B cell (primary cell): Measurements from ENCODE around the gene CXorf49. TPM values are rescaled to one million over a fixed set of nuclear protein-coding genes. Genes with fewer than 3 reads are reported as not detected.
"Not testable (repeated sequence)": the region's sequence is repeated elsewhere in the genome, so short reads cannot be mapped to it uniquely, and the experiment has no call there.

Experiments used
- ATAC-seq: fragments of 200-7000 bp; cut with Tn5 transposase; one replicate; pipeline ENCODE4 v1.10.0; 2021; ENCODE audit warnings: low read depth, mild to moderate bottlenecking, moderate number of reproducible peaks, moderate library complexity
- CTCF ChIA-PET: fragments of 350-600 bp; sonication (Branson Sonifier 250); formaldehyde crosslinking; loops from one replicate; lab custom pipeline; 2021; ENCODE audit warnings: antibody characterized with exemption, inconsistent platforms; lab: Charles Lee
- POLR2A ChIA-PET: fragments of 350-600 bp; sonication (Branson Sonifier 250); formaldehyde crosslinking; loops from one replicate; lab custom pipeline; 2021; ENCODE audit warnings: antibody characterized with exemption; lab: Charles Lee
- DNase-seq: peaks from one replicate; pipeline ENCODE4 v3.0.0; 2013
- H2AFZ ChIP-seq: 2 replicates; pipeline ENCODE4 v1.6.1; 2012; ENCODE audit warnings: mild to moderate bottlenecking, low read depth, low read length; ENCODE audit not compliant: insufficient read depth, poor library complexity, severe bottlenecking
- H3K27ac ChIP-seq, 2 donors: 1 replicate in 1 of 2; 2 replicates in 1 of 2; pipeline ENCODE4 v1.5.1; 2012 to 2013; ENCODE audit warnings: low read length in 2 of 2, mild to moderate bottlenecking in 2 of 2, moderate library complexity in 1 of 2
- H3K27me3 ChIP-seq, 4 experiments: fragments of 200-600 bp in 1 of 4; sonication (generic) in 1 of 4; replicated peaks in 1 of 4; 1 replicate in 2 of 4; 2 replicates in 2 of 4; pipeline versions ENCODE4 v1.6.1 to v1.7.0; 2013 to 2016; ENCODE audit warnings: low read length in 3 of 4, mild to moderate bottlenecking in 2 of 4, mixed read lengths in 1 of 4, moderate library complexity in 1 of 4; ENCODE audit not compliant: insufficient read depth in 4 of 4, control insufficient read depth in 3 of 4; ENCODE audit errors: control extremely low read depth in 1 of 4
- H3K36me3 ChIP-seq, 2 experiments: replicated peaks in 1 of 2; 1 replicate in 1 of 2; 2 replicates in 1 of 2; pipeline versions ENCODE4 v1.6.1 to v1.7.1; 2013; ENCODE audit warnings: low read length in 1 of 2; ENCODE audit not compliant: insufficient read depth in 2 of 2, control insufficient read depth in 1 of 2; ENCODE audit errors: control extremely low read depth in 1 of 2, extremely low read depth in 1 of 2
- H3K4me1 ChIP-seq, 2 donors: fragments of 200-600 bp in 1 of 2; sonication (generic) in 1 of 2; 1 replicate in 1 of 2; 2 replicates in 1 of 2; pipeline versions ENCODE4 v1.5.1 to v1.6.1; 2013 to 2017; ENCODE audit warnings: low read length in 2 of 2; ENCODE audit not compliant: control insufficient read depth in 2 of 2, insufficient read depth in 2 of 2
- H3K4me2 ChIP-seq: replicated peaks from 2 replicates; pipeline ENCODE3; 2012; ENCODE audit warnings: mild to moderate bottlenecking, low read depth, low read length; ENCODE audit not compliant: poor library complexity, severe bottlenecking
- H3K4me3 ChIP-seq, 5 experiments: fragments of 200-600 bp in 1 of 5; sonication (generic) in 1 of 5; 1 replicate in 3 of 5; 2 replicates in 2 of 5; pipeline versions ENCODE4 v1.5.1 to v1.7.0; 2011 to 2016; ENCODE audit warnings: low read length in 4 of 5, mild to moderate bottlenecking in 4 of 5, low read depth in 2 of 5, control low read depth in 1 of 5, moderate library complexity in 1 of 5; ENCODE audit not compliant: insufficient read depth in 1 of 5; ENCODE audit errors: control extremely low read depth in 1 of 5, extremely low read depth in 1 of 5
- H3K79me2 ChIP-seq: fragments of 200-600 bp; sonication (generic); one replicate; pipeline ENCODE4 v1.6.0; 2016; ENCODE audit warnings: low read length; ENCODE audit not compliant: control insufficient read depth, insufficient read depth
- H3K9ac ChIP-seq: fragments of 200-600 bp; sonication (generic); 2 replicates; pipeline ENCODE4 v1.6.1; 2017; ENCODE audit warnings: mild to moderate bottlenecking, low read length, moderate library complexity
- H3K9me3 ChIP-seq, 3 donors: one replicate each; pipeline versions ENCODE4 v1.6.1 to v1.7.1; 2013; ENCODE audit warnings: low read length in 2 of 3; ENCODE audit not compliant: control insufficient read depth in 2 of 3, insufficient read depth in 1 of 3; ENCODE audit errors: control extremely low read depth in 1 of 3
- H4K20me1 ChIP-seq: 2 replicates; pipeline ENCODE4 v1.6.0; 2012; ENCODE audit warnings: mild to moderate bottlenecking, low read length; ENCODE audit not compliant: insufficient read depth, control insufficient read depth, poor library complexity, severe bottlenecking
- H3K27ac Mint-ChIP-seq: one replicate; pipeline ENCODE4 v1.8.0; 2021; ENCODE audit warnings: mixed read lengths
- H3K27me3 Mint-ChIP-seq: one replicate; pipeline ENCODE4 v1.8.0; 2021; ENCODE audit warnings: mixed read lengths
- H3K4me1 Mint-ChIP-seq: one replicate; pipeline ENCODE4 v1.8.0; 2021; ENCODE audit warnings: mixed read lengths
- H3K4me3 Mint-ChIP-seq: one replicate; pipeline ENCODE4 v1.8.0; 2021; ENCODE audit warnings: mixed read lengths
- H3K9me3 Mint-ChIP-seq: one replicate; pipeline ENCODE4 v1.8.0; 2022; ENCODE audit warnings: mixed read lengths; ENCODE audit not compliant: insufficient read depth
- WGBS: methylation state at CpG from one replicate; pipeline ENCODE4 v1.1.5; 2013; ENCODE audit warnings: missing lambda C conversion rate; ENCODE audit not compliant: insufficient coverage; 5-methylcytosine and 5-hydroxymethylcytosine counted together
- intact Hi-C: fragments of 100-400 bp; cut with micrococcal nuclease; formaldehyde crosslinking; loops from one replicate; pipeline ENCODE4 v1.10.0; 2022
- polyA plus RNA-seq: library from polyadenylated mRNA; depleted of rRNA; stranded (reverse); fragments of >200 nt; gene quantifications from 2 replicates; pipeline ENCODE4 v1.2.3, GENCODE V29; 2012
- total RNA-seq, 2 donors: library from RNA; stranded (reverse); fragments of 120-200 nt in 1 of 2; gene quantifications; 1 replicate in 1 of 2; 2 replicates in 1 of 2; pipeline versions ENCODE4 v1.2.3 to v1.2.4, GENCODE V29; 2013 to 2022

CXorf49 gene
- total and polyA plus RNA-seq, 2 donors (not counting 1 experiment from before 2014, with no cell fraction given) = not detected

DNA sequence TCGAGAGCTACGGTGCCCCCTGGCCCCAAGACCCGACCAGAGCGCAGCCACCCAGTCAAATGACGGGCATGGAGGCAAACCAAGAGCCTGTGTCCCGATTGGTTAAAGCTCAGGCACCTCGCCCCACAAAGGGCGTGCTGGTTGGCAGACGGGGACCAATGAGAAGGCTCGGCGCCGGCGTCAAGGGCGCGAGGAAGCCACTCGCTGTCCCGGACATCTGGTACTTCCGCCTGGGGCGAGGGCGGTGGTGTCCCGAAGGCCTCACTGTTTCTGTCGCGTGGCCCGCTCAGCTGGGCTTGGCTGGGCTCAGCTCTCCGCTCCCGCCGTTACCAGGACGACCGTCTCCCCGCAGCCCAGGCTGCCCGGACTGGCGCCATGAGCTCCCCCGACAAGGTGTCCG, 45.0 kb upstream of the CXorf49 start, which contains the start of gene CXorf49B:
CXorf49B (plus strand) TSS at position 301 of the 400 bp plus-strand sequence; CDS start at position 376, 75 bp downstream.
- H3K27ac Mint-ChIP-seq, DNase-seq, H3K27me3 Mint-ChIP-seq, H3K4me3 Mint-ChIP-seq, H3K27me3 ChIP-seq, H3K36me3 ChIP-seq, H3K27ac ChIP-seq, H3K9me3 Mint-ChIP-seq, H3K4me1 ChIP-seq, ATAC-seq, intact Hi-C loops, H2AFZ ChIP-seq, H4K20me1 ChIP-seq, H3K79me2 ChIP-seq, POLR2A ChIA-PET, H3K4me2 ChIP-seq, H3K9me3 ChIP-seq, H3K4me1 Mint-ChIP-seq, H3K4me3 ChIP-seq, CTCF ChIA-PET, H3K9ac ChIP-seq: not testable (repeated sequence)
- no CpG with 5 or more reads among the region's 34 CpGs for WGBS

DNA sequence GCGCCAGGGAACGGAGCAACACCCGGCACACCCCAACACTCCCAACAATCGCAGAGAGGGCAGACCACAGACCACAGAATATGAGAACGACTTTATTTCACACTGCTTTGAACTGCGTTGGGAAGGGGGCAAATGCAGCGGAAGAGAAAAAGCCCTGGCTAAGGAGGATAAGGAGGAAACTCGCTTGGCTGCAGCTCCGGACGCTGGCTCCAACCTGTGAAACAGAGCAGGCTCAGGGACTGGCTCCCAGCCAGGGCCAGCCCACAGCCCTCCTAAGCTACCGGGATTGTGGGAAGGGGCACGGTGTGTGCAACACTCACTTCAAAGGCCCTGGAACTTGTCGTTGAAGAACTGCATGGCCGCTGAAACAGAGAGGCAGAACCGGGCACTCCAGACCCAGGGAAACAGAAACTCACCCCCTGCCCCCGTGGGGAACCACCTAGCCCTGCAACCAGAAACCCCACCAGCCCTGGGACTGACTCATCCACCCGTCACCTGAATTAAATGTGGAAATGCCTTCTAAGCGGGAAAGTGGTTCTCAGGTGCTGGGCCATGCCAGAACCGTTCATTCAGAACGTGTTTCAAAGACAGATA, 42.7 kb upstream of the CXorf49 start:
- POLR2A ChIA-PET, H3K27ac ChIP-seq, H3K9me3 ChIP-seq, H3K79me2 ChIP-seq, H3K4me1 Mint-ChIP-seq, ATAC-seq, H3K36me3 ChIP-seq, H4K20me1 ChIP-seq, H2AFZ ChIP-seq, CTCF ChIA-PET, H3K4me1 ChIP-seq, DNase-seq, H3K4me2 ChIP-seq, H3K4me3 Mint-ChIP-seq, H3K27me3 Mint-ChIP-seq, H3K9me3 Mint-ChIP-seq, H3K9ac ChIP-seq, intact Hi-C loops, H3K27me3 ChIP-seq, H3K4me3 ChIP-seq, H3K27ac Mint-ChIP-seq: not testable (repeated sequence)
- WGBS = no CpG with 5 or more reads among the region's 20 CpGs

DNA sequence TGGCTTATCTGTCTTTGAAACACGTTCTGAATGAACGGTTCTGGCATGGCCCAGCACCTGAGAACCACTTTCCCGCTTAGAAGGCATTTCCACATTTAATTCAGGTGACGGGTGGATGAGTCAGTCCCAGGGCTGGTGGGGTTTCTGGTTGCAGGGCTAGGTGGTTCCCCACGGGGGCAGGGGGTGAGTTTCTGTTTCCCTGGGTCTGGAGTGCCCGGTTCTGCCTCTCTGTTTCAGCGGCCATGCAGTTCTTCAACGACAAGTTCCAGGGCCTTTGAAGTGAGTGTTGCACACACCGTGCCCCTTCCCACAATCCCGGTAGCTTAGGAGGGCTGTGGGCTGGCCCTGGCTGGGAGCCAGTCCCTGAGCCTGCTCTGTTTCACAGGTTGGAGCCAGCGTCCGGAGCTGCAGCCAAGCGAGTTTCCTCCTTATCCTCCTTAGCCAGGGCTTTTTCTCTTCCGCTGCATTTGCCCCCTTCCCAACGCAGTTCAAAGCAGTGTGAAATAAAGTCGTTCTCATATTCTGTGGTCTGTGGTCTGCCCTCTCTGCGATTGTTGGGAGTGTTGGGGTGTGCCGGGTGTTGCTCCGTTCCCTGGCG, 2.3 kb upstream of the CXorf49 start:
- H3K27me3 Mint-ChIP-seq, H3K4me1 ChIP-seq, H3K27me3 ChIP-seq, H3K9me3 ChIP-seq, H3K79me2 ChIP-seq, H3K4me1 Mint-ChIP-seq, intact Hi-C loops, POLR2A ChIA-PET, H3K27ac ChIP-seq, H3K9me3 Mint-ChIP-seq, H3K4me2 ChIP-seq, H3K36me3 ChIP-seq, H3K9ac ChIP-seq, DNase-seq, CTCF ChIA-PET, H3K4me3 ChIP-seq, ATAC-seq, H3K4me3 Mint-ChIP-seq, H2AFZ ChIP-seq, H3K27ac Mint-ChIP-seq, H4K20me1 ChIP-seq: not testable (repeated sequence)
- no CpG with 5 or more reads among the region's 20 CpGs for WGBS

DNA sequence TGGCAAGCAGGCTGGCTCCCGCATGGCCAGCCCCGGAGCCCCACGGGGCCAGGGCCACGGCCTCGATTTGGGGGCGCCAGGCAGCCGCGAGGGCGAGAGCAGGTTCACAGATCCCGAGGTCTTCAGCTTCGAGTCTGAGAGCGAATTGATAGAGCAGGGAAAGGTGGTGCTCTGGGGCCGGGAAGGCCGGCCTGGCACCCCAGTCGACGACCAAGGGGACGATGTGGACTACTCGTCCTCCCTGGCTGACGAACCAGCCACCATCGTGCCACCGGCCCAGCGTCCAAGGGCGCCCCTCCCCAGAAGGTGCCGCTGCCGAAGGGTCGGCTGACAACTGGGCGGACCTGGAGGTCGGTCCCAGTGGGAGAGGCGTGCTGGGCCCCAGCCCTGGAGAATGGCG, 1.1 kb upstream of the CXorf49 start:
- DNase-seq, H3K4me3 ChIP-seq, H3K4me1 Mint-ChIP-seq, CTCF ChIA-PET, H3K27me3 ChIP-seq, H4K20me1 ChIP-seq, POLR2A ChIA-PET, H3K27me3 Mint-ChIP-seq, ATAC-seq, H3K4me2 ChIP-seq, intact Hi-C loops, H3K9me3 ChIP-seq, H3K9ac ChIP-seq, H3K4me3 Mint-ChIP-seq, H3K4me1 ChIP-seq, H3K27ac Mint-ChIP-seq, H3K79me2 ChIP-seq, H2AFZ ChIP-seq, H3K9me3 Mint-ChIP-seq, H3K36me3 ChIP-seq, H3K27ac ChIP-seq: not testable (repeated sequence)
- WGBS = no CpG with 5 or more reads among the region's 30 CpGs
